Smooth muscle cell (in vitro differentiated cells): ENCODE measurements around the gene MUC2. TPM values are rescaled to one million over a fixed set of nuclear protein-coding genes. Genes with fewer than 3 reads are reported as not detected.

Source experiments
- DNase-seq: peaks from one replicate; lab custom pipeline; 2025; ENCODE audit not compliant: unreplicated experiment; lab: John Stamatoyannopoulos, UW
- H2AFZ ChIP-seq: fragments of 200-600 bp; sonication (generic); 2 replicates; pipeline ENCODE4 v1.6.0; 2016; ENCODE audit warnings: antibody characterized with exemption, low read depth, mild to moderate bottlenecking
- H3F3A ChIP-seq: fragments of 200-600 bp; sonication (generic); 2 replicates; pipeline ENCODE4 v1.6.0; 2017; ENCODE audit warnings: antibody characterized with exemption, low read depth
- H3K27ac ChIP-seq: fragments of 200-600 bp; sonication (generic); 2 replicates; pipeline ENCODE4 v1.5.1; 2016; ENCODE audit warnings: low read depth, mild to moderate bottlenecking
- H3K27me3 ChIP-seq: fragments of 200-600 bp; sonication (generic); 2 replicates; pipeline ENCODE4 v1.6.1; 2016; ENCODE audit warnings: low read depth, mild to moderate bottlenecking
- H3K36me3 ChIP-seq: fragments of 200-600 bp; sonication (generic); 2 replicates; pipeline ENCODE4 v1.5.1; 2016; ENCODE audit warnings: low read depth
- H3K4me1 ChIP-seq: fragments of 200-600 bp; sonication (generic); 2 replicates; pipeline ENCODE4 v1.5.1; 2016; ENCODE audit warnings: low read depth
- H3K4me2 ChIP-seq: fragments of 200-600 bp; sonication (generic); 2 replicates; pipeline ENCODE4 v1.6.0; 2016; ENCODE audit warnings: mild to moderate bottlenecking
- H3K4me3 ChIP-seq: fragments of 200-600 bp; sonication (generic); 2 replicates; pipeline ENCODE4 v1.5.1; 2016; ENCODE audit warnings: mild to moderate bottlenecking
- H3K79me2 ChIP-seq: fragments of 200-600 bp; sonication (generic); 2 replicates; pipeline ENCODE4 v1.6.0; 2016; ENCODE audit warnings: low read depth, mild to moderate bottlenecking
- H3K9ac ChIP-seq: fragments of 200-600 bp; sonication (generic); 2 replicates; pipeline ENCODE4 v1.6.0; 2016; ENCODE audit warnings: low read depth
- H3K9me3 ChIP-seq: fragments of 200-600 bp; sonication (generic); replicated peaks from 2 replicates; pipeline ENCODE4 v1.5.1; 2016; ENCODE audit warnings: low read depth
- H4K20me1 ChIP-seq: fragments of 200-600 bp; sonication (generic); 2 replicates; pipeline ENCODE4 v1.6.0; 2016; ENCODE audit warnings: low read depth
- CTCF ChIP-seq: fragments of 200-600 bp; sonication (generic); IDR thresholded peaks from 2 replicates; pipeline ENCODE4 v1.5.1; 2017; ENCODE audit warnings: borderline replicate concordance, mild to moderate bottlenecking, antibody characterized with exemption; ENCODE audit not compliant: insufficient read depth, poor library complexity, severe bottlenecking
- WGBS: methylation state at CpG from one replicate; pipeline ENCODE4 v1.1.7; 2016; ENCODE audit warnings: low lambda C conversion rate; 5-methylcytosine and 5-hydroxymethylcytosine counted together
- polyA plus RNA-seq: library from polyadenylated mRNA; unstranded; fragments of >200 nt; fragmentation: Nextera tagmentation; extraction: Ambion mirVana; gene quantifications from 2 replicates; pipeline ENCODE4 v1.2.1, GENCODE V29; 2016
- total RNA-seq: library from RNA; depleted of rRNA; stranded (reverse); fragments of >200 nt; gene quantifications from 2 replicates; pipeline ENCODE4 v1.2.3, GENCODE V29; 2014

The MUC2 gene
- total and polyA plus RNA-seq, 2 experiments from 2014 or later, result not detected

GRCh38 chr11:1043563-1044096, 31.0 kb upstream of the MUC2 start:
- H4K20me1 ChIP-seq, result no peaks in the 10 kb centered on the region
- no peaks in the 10 kb centered on the region for H3K4me1 ChIP-seq
- no peaks in the 10 kb centered on the region for H3K79me2 ChIP-seq
- no peak overlapping the region for H3K4me3 ChIP-seq
- 94% methylated on average over 19 of the region's 20 CpGs for WGBS
- no peaks in the 10 kb centered on the region for H3K9me3 ChIP-seq
- H3K4me2 ChIP-seq, result no peak overlapping the region
- DNase-seq, result no peak
- H3K27me3 ChIP-seq, result peaks cover 8% of the 10 kb centered on the region
- H3K9ac ChIP-seq, result no peak overlapping the region
- H3K27ac ChIP-seq, result no peak overlapping the region
- no peak overlapping the region for H2AFZ ChIP-seq
- H3F3A ChIP-seq, result no peaks in the 10 kb centered on the region
- no peaks in the 10 kb centered on the region for H3K36me3 ChIP-seq
- TF ChIP-seq CTCF, result no peak

GRCh38 chr11:1044160-1044559, 30.5 kb upstream of the MUC2 start:
- no peak for TF ChIP-seq CTCF
- no peak overlapping the region for H3K4me3 ChIP-seq
- no peak for DNase-seq
- no peak overlapping the region for H3K4me2 ChIP-seq
- H3K9ac ChIP-seq, result no peak overlapping the region
- no peak overlapping the region for H2AFZ ChIP-seq
- H3K36me3 ChIP-seq, result no peaks in the 10 kb centered on the region
- H4K20me1 ChIP-seq, result no peaks in the 10 kb centered on the region
- H3K27ac ChIP-seq, result no peak overlapping the region
- no peaks in the 10 kb centered on the region for H3K9me3 ChIP-seq
- H3K27me3 ChIP-seq, result peaks cover 8% of the 10 kb centered on the region
- 87% methylated on average over 4 of the region's 6 CpGs for WGBS
- H3K79me2 ChIP-seq, result no peaks in the 10 kb centered on the region
- no peaks in the 10 kb centered on the region for H3K4me1 ChIP-seq
- no peaks in the 10 kb centered on the region for H3F3A ChIP-seq

GRCh38 chr11:1047595-1048156, 27.0 kb upstream of the MUC2 start:
- TF ChIP-seq CTCF, result no peak
- no peak overlapping the region for H3K27ac ChIP-seq
- no peak for DNase-seq
- H3K36me3 ChIP-seq, result no peaks in the 10 kb centered on the region
- peaks cover 8% of the 10 kb centered on the region for H3K27me3 ChIP-seq
- 86% methylated on average over 22 of the region's 22 CpGs for WGBS
- H3K9me3 ChIP-seq, result no peaks in the 10 kb centered on the region
- no peaks in the 10 kb centered on the region for H4K20me1 ChIP-seq
- H3K9ac ChIP-seq, result no peak overlapping the region
- no peak overlapping the region for H3K4me2 ChIP-seq
- no peak overlapping the region for H2AFZ ChIP-seq
- no peaks in the 10 kb centered on the region for H3K4me1 ChIP-seq
- no peaks in the 10 kb centered on the region for H3K79me2 ChIP-seq
- H3F3A ChIP-seq, result no peaks in the 10 kb centered on the region
- no peak overlapping the region for H3K4me3 ChIP-seq
